NCI-H1048 (cell line): ENCODE data around the gene ZFYVE28.
"Not testable (repeated sequence)": the region's sequence is repeated elsewhere in the genome, so short reads cannot be mapped to it uniquely, and the experiment has no call there.

Experiments used
- DNase-seq: peaks from one replicate; lab custom pipeline; 2025; lab: John Stamatoyannopoulos, UW

The ZFYVE28 gene

DNA sequence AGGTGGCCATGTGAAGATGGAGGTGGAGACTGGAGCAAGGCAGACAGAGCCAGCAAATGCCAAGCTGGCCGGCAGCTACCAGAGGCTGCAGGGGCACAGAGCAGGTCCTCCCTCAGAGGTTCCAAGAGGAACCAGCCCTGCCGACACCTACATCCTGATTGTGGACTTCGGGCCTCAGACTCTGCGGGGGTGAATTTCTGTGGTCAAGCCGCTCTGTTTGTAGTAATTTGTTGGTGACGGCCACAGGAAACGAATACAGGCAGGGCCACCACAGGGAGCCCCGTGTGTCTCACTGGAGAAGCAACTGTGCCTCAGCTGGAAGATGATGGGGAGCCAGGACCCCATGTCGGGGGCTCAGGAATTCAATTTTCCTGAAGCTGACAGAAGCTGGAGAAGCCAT lies 28.3 kb downstream of the ZFYVE28 start:
- no peak for DNase-seq

DNA sequence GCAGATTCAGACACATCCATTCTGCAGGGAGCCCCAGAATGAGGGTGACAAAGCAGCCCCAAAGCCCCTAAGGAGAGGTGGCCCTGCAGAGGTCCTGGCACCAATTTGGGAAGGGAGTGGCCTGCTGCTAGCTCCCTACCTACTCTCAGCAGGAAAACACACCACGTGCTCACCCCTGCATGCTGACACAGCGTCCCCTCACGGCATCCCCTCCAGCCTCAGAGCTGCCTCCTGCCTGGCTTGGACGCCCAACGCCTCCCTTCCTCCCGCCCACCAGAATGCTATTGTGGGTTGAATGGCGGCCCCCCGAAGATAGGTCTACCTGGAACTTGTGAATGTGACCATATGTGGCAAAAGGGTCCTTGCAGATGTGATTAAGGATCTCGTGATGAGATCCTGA lies 28.8 kb downstream of the ZFYVE28 start:
- DNase-seq, result no peak

DNA sequence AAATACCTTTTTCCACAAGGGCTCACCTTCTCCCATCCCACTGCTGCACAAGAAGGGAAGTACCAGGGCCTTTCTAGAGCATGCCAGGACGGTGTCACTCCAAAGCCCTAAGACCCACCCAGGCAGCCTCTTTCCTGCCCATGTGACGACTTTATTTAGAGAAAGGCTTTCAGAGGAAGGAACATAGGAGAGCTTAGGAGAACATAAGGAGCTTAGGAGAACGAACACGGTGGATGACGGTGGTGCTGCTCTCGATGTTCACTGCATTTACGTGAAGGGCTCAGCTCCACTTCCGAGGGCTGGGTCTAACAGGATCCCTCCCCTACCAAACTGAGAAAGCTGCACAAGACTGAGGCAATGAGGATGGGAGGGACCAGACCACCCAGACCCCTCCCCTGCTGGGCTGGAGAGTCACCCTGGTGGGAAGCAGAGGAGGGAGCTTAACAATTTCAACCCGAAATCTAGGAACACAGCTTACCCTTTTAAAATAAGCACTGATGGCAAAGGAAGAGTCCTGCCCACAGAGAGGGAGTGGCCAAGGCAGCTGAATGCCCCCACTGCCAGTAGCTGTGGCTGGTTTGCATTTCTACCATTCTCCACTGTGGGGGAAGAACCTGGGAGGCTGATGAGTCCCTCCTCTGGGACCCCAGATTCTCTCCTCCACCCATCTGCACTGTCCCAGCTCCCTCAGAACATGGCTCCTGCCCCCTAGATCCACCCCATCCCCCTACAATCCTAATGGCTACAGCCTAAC lies 29.8 kb downstream of the ZFYVE28 start:
- DNase-seq, result no peak

DNA sequence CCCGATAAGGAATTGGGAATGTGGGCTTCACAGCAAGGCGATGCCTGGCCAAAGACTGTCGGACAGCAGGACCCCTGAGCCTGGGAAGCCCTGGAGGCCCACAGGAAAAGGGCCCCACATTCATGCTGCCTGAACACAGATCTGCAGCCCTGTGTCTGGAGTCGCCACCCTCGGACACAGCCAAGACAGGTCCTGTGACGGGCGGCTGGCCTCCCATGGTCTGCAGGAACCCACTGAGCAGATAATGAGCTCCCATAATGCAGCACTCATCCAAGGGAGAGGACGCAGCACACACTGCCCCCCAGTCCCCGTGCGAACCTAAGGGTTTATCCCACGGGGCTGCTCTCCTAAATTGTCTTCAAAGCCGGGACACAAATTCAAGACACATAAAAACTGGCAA lies 30.6 kb downstream of the ZFYVE28 start:
- DNase-seq, result no peak

DNA sequence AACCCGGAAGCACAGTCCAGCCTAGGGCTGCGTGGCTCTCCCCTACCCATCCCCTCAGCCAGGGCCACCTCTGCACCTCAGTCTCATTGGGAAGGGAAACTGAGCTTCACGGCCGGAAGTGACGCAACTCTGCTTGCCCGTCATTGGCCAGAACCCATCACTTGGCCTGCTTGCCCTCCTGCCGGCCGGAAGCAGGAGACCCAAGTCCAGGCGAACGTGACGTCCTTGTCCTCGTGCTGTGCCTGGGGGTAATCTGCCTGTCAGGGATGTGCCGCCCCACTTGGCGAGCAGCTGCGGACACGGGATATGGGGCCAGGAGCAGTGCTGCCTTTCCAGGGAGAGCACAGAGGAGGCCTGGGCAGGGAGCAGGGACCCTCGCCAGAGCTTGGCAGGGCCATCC lies 31.2 kb downstream of the ZFYVE28 start:
- no peak for DNase-seq

DNA sequence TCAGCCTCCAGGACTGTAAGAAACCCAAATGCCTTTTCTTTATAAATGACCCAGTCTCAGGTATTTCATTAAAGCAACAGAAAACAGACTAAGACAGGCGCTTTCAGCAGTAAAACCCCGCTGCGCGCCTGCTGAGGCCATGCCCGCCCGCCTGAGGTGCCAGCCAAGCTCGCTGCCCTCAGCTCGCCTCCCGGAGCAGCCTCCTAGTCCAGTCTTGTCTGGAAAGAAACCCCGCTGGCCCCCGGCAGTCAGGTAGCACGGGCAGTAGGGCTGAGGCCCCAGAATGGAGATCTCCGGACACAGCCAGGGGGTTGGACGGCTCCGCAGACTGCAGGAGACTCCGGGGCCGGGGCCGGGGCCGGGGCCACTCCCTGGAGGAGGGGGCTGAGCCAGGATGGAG lies 31.7 kb downstream of the ZFYVE28 start:
- DNase-seq, result no peak

DNA sequence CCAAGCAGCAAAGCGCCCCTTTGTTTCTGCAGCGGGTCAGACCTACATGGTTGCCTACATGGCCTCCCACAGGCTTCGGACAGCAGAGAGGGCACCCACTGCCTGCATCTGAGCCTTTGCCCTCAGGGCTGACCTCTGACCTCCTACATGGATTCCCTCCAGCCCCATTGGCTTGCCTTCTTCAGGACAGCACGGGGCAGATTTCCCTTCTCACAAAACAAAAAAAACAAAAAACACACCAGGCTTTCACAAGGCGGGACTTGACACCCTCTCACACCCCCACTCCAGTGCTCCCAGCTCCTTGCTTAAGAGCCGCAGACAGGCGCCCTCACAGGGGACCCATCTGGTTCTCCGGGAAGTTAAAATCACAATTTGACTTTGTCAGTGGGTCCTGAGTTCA lies 32.9 kb downstream of the ZFYVE28 start:
- no peak for DNase-seq

DNA sequence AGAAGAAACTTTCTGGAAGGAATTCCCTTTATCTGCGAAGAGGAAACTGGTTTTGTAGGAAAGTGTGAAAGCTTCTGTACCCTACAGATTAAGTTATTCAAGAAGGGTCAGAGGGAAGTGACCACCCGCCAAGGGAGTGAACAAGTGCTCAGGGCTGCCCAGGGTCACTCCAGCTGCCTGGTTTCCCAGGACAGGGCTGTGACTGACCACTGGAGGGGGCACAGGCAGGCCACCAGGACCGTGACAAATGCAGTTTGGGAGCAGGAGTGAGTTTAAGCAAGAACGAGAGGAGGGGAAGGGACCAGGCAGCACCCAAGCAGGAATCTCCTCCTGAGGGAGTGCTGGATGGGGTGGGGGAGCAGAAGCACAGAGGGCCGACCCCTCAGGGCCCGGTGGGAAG lies 34.2 kb downstream of the ZFYVE28 start:
- DNase-seq, result no peak

DNA sequence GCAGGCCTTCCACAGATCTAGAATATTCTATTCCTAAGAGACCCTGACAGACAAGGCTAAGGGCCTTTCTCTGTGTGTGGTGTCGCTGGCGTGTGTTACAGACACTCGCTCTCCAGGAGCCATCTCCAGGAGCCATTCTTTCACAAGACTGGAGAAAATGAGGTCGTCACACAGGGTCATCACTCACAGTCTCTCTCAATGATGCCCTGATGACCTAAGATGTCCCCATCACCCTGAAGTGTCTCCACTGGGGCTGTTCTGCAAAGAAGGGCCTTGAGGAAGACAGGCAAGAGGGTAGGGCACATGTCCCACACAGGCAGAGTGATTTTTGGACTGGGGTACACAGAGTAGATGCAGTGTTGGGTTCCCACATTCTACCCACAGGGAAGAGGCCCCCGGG lies 34.7 kb downstream of the ZFYVE28 start:
- no peak for DNase-seq

DNA sequence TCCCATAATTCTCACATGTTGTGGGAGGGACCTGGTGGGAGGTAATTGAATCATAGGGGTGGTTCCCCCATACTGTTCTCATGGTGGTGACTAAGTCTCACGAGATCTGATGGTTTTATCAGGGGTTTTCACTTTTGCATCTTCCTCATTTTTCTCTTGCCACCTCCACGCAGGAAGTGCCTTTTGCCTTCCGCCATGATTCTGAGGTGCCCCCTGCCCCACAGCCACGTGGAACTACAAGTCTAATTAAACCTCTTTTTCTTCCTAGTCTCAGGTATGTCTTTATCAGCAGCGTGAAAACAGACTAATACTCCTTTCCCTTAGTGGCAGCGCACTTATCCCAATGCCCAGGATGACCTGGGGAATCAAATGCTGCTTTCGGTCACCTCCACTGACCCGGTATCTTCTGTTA lies 35.2 kb downstream of the ZFYVE28 start:
- DNase-seq, result not testable (repeated sequence)

DNA sequence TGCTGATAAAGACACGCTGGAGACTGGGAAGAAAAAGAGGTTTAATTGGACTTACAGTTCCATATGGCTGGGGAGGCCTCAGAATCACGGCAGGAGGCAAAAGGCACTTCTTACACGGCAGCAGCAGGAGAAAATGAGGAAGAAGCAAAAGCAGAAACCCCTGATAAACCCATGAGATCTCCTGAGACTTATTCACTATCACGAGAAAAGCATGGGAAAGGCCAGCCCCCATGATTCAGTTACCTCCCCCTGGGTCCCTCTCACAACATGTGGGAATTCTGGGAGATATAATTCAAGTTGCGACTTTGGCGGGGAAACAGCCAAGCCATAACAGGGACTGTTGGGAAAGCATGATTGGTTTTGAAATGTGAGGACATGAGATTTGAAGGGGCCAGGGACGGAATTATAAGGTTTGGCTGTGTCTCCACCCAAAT lies 35.7 kb downstream of the ZFYVE28 start:
- DNase-seq, result not testable (repeated sequence)

DNA sequence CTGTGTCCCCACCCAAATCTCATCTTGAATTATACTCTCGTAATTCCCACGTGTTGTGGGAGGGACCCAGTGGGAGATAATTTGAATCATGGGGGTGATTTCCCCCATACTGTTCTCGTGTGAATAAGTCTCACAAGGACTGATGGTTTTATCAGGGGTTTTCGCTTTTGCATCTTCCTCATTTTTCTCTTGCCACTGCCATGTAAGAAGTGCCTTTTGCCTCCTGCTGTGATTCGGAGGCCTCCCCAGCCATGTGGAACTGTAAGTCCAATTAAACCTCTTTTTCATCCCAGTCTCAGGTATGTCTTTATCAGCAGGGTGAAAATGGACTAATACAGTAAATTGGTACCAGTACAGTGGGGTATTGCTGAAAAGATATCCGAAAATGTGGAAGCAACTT lies 37.9 kb downstream of the ZFYVE28 start:
- not testable (repeated sequence) for DNase-seq

DNA sequence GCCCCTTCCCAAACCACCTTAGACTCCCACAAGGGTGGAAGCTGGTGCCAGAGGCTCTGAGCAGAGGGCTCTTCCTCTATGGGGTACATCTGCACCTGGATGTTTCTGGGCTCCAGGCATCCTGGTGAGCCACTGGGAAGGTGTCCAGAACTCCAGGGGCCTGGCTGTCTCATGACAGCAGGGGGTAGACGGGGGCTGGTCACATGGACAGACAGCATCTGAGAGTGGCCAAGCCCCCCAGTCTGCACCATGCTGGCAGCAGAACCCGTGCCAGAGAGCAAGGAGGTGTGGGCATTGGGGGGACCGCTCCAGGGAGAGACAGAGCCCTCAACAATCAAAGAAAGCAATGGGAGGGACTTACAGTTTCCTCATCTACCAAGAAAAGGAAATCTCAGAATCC lies 39.5 kb downstream of the ZFYVE28 start:
- DNase-seq, result no peak

DNA sequence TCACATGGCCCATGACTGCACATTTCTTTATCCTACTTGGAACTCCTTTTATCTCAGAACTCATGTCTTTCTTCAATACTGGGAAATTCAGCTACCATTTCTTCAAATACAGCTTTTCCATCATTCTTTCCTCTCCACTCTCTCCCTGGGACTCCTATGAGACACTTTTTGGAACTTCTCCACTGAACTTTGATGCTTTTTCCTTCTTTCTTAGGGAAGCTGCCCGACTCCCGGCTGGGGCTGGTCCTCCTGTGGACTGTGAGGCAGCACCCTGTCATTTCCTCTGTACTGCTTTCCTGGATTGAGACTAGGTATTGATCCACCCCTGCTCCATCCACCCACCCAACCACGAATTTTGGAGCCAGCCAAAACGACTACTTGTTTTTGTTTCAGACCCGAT lies 40.0 kb downstream of the ZFYVE28 start:
- DNase-seq, result no peak

DNA sequence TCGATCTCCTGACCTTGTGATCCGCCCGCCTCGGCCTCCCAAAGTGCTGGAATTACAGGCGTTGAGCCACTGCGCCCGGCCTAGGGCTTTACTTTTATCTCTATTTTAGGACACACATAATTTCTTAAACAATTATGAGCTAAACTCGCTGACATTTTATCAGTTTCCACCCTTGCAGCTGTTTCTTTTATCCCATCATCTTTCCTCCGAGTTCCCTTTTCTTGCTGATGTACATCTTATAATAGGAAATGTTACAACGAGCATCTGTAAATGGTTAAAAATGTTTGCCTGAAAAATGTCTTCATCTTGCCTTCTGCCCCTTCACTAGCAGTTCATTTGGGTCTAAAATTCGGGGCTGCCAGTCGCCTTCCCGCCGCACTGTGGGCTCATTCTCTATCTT lies 41.2 kb downstream of the ZFYVE28 start:
- DNase-seq, result no peak

DNA sequence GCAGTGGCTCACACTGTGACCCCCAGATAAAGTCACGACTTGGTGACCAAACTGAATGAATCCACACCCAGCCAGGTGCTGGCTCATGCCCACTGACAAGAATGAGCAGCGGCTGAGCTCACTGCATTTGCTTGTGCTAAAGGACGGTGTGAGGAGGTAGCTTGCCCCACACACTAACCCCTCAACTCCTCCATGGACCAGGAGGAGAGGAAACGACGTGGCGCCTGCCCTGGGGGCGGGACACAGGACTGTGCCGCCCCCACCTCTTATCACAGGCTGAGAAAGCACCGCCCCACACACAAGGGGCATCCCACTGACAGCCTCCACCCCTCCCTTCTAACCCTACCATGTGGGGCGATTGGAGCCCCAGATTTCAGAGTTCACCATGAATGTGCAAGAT lies 43.0 kb downstream of the ZFYVE28 start:
- no peak for DNase-seq

DNA sequence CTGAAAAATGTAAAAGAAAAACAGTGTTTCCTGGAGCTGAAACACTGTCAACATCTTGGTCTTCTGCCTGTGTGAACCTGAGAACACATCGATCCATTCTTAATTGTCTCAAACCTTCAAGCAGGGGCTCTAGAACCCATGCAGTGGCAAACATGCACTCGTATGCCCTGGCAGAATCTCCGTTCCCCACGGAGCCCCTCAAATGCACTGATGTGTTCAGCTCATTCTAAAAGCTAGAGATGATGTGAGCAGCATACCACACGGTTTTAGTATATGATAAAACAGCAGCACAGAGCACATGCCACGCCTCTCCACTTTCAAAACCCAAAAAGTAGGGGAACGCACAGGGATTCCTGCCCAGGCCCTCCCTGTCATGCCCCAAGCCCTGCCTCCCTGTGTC lies 44.9 kb downstream of the ZFYVE28 start:
- no peak for DNase-seq

DNA sequence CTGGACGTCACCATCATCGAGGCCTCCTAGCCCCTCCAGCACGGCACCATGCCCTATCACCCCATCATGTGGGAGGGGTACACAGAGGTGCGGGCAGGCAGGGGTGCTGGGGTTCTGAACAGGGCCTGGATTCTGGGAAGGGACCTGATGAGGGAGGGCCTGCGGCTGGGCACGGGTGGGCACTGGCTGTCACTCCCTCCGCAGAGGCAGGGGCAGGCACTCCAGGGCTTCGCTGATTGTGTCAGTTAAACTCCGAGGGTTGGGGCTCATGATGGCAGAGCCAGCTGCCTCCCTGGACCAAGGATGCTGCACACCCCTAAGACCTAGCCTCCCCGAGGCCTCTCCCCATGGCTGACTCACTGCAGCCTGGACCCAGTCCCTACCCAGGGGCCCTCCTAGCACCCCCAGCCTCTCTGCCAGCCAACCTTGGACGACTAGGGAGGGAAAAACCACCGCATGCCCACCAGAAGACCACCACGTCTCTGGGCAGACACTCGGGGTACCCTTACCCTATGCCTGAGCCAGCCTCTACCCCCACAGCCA lies 45.9 kb downstream of the ZFYVE28 start:
- no peak for DNase-seq

DNA sequence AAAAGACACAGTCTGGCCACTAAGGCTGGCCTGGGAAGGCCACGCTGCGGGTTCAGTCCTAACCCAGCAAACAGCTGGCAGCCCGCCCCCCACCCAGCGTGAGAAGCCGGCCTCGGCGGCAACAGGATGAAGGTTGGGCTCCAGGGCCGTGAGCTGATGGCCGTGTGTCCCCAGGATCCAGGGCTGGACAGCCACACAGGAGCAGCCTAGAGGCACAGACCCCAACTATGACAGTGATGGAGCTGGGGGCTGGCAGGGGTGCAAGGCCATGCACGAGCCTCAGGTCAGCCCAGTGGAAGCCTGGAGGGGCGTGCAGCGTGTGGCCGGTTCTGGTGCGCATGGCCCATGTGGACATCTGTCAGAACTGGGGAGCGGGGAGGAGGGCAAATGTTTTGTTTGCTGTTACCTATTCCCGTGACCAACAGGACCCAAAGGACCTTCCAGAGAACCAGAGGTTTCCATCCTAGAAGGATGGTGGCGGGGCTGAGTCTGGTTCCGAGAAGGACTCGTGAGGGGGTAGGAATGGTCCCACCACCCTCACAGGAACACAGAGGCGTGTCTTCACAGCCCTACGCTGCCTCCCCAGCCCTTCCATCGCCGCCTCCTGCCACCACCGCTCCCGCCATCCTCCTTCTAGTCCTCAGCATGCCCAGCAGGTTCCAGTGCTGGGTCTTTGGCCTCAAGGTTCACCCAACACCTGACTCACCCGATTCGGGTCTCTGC lies 46.5 kb downstream of the ZFYVE28 start:
- no peak for DNase-seq

DNA sequence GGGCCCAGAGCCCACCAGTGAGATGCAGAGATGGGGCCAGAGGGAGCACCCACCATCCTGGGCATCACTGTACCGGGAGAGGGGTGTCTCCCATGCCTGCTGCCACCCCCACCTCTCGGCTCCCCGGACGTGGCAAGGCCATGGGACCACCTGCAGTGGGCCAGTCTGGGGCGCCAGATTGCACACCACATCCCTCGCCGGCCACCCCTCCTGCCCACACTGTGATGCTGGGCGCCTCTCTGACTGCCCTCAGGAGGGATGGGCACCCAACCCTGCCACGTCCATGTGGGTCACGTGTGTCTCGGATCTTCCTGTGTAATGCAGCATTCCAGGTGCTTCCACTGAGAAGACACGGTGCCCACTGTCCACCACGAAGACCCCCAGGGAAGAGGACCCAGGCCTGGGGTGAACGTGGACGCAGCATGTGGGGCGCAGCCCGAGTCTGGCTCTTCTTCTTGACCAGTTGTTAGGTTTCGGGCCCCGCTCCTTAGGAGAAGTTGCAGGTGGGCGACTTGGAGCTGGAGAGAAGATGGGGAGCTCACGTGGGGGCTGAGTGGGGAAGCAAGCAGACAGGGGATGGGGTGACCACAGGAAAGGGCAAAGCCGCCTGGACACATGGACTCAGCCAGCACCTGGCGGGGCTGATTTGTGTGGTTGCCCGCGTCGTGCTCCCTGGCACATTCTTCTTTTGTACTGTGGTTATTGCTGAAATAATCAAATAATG lies 47.7 kb downstream of the ZFYVE28 start:
- DNase-seq, result no peak

DNA sequence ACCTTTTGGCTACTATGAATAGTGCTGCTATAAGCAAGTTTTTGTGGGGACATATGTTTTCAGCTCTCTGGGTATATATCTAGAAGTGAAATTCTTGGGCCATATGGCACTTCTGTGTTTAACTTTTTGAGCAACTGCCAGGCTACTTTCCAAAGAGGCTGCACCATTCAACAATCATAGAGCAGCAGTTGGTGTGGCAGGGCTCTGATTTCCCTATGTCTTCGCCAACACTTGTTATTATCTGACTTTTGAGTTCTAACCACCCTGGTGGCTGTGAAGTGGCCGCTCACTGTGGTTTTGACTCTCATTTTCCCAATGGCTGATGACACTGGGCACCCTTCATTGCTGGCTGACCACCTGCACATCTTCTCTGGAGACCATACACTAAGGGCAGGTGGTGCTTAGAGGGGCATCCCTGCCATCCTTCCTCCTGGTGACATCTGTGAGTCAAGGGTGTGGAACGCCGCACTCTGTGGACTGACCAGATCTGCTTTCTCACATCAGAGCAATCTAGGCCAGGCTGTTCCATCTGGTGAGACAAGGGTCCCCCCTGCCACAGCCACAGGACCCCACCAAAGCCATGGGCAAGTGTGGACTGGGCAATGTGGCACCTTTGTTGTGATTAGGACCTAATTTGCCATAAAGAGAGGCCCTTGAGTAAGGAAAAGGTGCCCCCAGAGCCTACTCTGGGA lies 49.6 kb downstream of the ZFYVE28 start:
- no peak for DNase-seq

DNA sequence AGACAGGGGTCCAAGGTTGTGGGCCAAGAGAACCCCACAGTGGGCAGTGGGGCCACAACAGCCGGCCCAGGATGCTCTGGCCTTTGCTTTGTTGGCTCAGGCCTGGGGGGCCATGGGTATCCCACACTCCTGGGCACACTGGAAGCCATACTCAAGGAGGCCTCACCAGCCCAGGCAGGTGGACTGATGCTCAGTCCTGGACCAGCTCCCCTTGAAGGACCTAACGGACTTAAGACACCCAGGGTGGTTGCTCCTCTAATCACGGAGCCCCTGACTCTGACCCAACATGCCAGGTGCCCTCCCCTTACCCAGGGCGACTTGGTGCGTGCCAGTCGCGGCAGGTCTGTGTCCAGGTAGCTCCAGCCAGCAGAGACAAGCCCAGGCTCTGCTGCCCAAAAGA lies 50.8 kb downstream of the ZFYVE28 start:
- DNase-seq, result no peak
